Tibial nerve (tissue), 4 donors: Measurements from ENCODE around the gene NDST1.
"Not testable (repeated sequence)": the region's sequence is repeated elsewhere in the genome, so short reads cannot be mapped to it uniquely, and the experiment has no call there.

Experiments used
- EP300 ChIP-seq, 2 donors: sonication (generic); formaldehyde crosslinking; IDR thresholded peaks; one replicate each; pipeline ENCODE4 v1.6.1; 2017; ENCODE audit warnings: antibody characterized with exemption in 2 of 2, mild to moderate bottlenecking in 1 of 2
- TF ChIP-seq, protein P1 (sequence below), 5 experiments: fragments of 200-600 bp in 3 of 5; fragments of 450-650 bp in 2 of 5; sonication (generic) in 3 of 5; IDR thresholded peaks; one replicate each; pipeline ENCODE4 v1.5.1; 2016 to 2019; ENCODE audit warnings: antibody characterized with exemption in 5 of 5, mild to moderate bottlenecking in 3 of 5, moderate library complexity in 2 of 5

DNA sequence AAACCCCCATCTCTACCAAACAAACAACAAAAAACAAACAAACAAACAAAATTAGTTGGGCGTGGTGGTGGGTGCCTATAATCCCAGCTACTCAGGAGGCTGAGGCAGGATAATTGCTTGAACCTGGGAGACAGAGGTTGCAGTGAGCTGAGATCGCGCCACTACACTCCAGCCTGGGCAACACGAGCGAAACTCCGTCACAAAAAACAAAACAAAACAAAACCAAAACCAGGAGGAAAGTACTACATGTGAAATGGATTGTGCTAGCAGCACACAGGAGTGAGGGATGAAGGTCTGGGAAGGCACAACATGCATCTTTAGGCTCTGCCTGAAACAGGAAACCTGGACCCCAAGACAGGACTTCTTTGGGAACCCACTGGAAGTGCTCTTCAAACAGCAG lies 31.4 kb upstream of the NDST1 start:
- TF ChIP-seq, protein P1, sequence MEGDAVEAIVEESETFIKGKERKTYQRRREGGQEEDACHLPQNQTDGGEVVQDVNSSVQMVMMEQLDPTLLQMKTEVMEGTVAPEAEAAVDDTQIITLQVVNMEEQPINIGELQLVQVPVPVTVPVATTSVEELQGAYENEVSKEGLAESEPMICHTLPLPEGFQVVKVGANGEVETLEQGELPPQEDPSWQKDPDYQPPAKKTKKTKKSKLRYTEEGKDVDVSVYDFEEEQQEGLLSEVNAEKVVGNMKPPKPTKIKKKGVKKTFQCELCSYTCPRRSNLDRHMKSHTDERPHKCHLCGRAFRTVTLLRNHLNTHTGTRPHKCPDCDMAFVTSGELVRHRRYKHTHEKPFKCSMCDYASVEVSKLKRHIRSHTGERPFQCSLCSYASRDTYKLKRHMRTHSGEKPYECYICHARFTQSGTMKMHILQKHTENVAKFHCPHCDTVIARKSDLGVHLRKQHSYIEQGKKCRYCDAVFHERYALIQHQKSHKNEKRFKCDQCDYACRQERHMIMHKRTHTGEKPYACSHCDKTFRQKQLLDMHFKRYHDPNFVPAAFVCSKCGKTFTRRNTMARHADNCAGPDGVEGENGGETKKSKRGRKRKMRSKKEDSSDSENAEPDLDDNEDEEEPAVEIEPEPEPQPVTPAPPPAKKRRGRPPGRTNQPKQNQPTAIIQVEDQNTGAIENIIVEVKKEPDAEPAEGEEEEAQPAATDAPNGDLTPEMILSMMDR (IDR thresholded peaks at IDR 0.05) = not testable (repeated sequence)
- not testable (repeated sequence) for TF ChIP-seq EP300 (IDR thresholded peaks at IDR 0.05)
